Naive thymus-derived CD8-positive, alpha-beta T cell (primary cell): ENCODE measurements around the gene BICRA. TPM values are rescaled to one million over a fixed set of nuclear protein-coding genes. Genes with fewer than 3 reads are reported as not detected.
A peak's percentile ranks its signal among the peaks of the same experiment; 100 is the strongest.
"Not testable (repeated sequence)": the region's sequence is repeated elsewhere in the genome, so short reads cannot be mapped to it uniquely, and the experiment has no call there.

Source experiments
- ATAC-seq, 2 donors: fragments of 150-1000 bp; cut with Tn5 transposase in 1 of 2; sonication (Bioruptor Pico), chemical (Tn5 transposase) in 1 of 2; 1 replicate in 1 of 2; 2 replicates in 1 of 2; pipeline ENCODE4 v1.10.0; 2021; ENCODE audit warnings: mild to moderate bottlenecking in 2 of 2, moderate library complexity in 2 of 2
- POLR2A ChIA-PET: fragments of 350-600 bp; sonication (Branson Sonifier 250); formaldehyde crosslinking; loops from one replicate; lab custom pipeline; 2021; ENCODE audit warnings: antibody characterized with exemption; lab: Charles Lee
- DNase-seq, 10 donors: peaks; one replicate each; pipeline versions ENCODE4 v3.0.0 to v3.0.0-alpha.2; 2020 to 2022
- H3K27ac Mint-ChIP-seq, 10 donors: one replicate each; pipeline ENCODE4 v1.8.0; 2020 to 2022; ENCODE audit warnings: mild to moderate bottlenecking in 10 of 10, mixed read lengths in 10 of 10, moderate library complexity in 4 of 10, inconsistent platforms in 1 of 10
- H3K27me3 Mint-ChIP-seq, 5 donors: one replicate each; pipeline ENCODE4 v1.8.0; 2021 to 2022; ENCODE audit warnings: mixed read lengths in 5 of 5
- H3K36me3 Mint-ChIP-seq, 3 donors: one replicate each; pipeline ENCODE4 v1.8.0; 2020 to 2022; ENCODE audit warnings: mixed read lengths in 3 of 3, mild to moderate bottlenecking in 2 of 3, inconsistent platforms in 1 of 3
- H3K4me1 Mint-ChIP-seq, 4 donors: one replicate each; pipeline ENCODE4 v1.8.0; 2021 to 2022; ENCODE audit warnings: mixed read lengths in 4 of 4
- H3K4me3 Mint-ChIP-seq, 10 donors: one replicate each; pipeline ENCODE4 v1.8.0; 2020 to 2022; ENCODE audit warnings: mild to moderate bottlenecking in 10 of 10, mixed read lengths in 10 of 10, moderate library complexity in 6 of 10, inconsistent platforms in 1 of 10
- H3K9me3 Mint-ChIP-seq, 9 donors: one replicate each; pipeline ENCODE4 v1.8.0; 2020 to 2022; ENCODE audit warnings: mixed read lengths in 9 of 9, mild to moderate bottlenecking in 3 of 9, inconsistent platforms in 1 of 9, moderate library complexity in 1 of 9
- polyA plus RNA-seq, 3 donors: library from polyadenylated mRNA; unstranded; fragments of 300-500 nt; fragmentation: Illumina TruSeq; gene quantifications; one replicate each; pipeline ENCODE4 v1.2.3, GENCODE V29; 2021
- total RNA-seq, 8 experiments: library from RNA in 2 of 8; stranded (reverse) in 2 of 8; gene quantifications; one replicate each; pipeline ENCODE4 v1.2.3 and lab custom pipeline; 2021 to 2026

The BICRA gene
- total and polyA plus RNA-seq, 5 experiments from 2014 or later: 0.23 to 35.5 (median 1.4) TPM

GRCh38 chr19:47583161-47583560 is 25.8 kb upstream of the BICRA start:
- H3K36me3 Mint-ChIP-seq, H3K27me3 Mint-ChIP-seq, H3K9me3 Mint-ChIP-seq, ATAC-seq, DNase-seq: not testable (repeated sequence)
- H3K4me3 Mint-ChIP-seq: peak overlapping the region in 4 of 10 donors; percentile 21 to 39 (median 32)
- H3K4me1 Mint-ChIP-seq: peaks cover 16 to 43% (median 27%) of the 10 kb centered on the region in 4 donors
- POLR2A ChIA-PET: interaction anchor here (0.7 to 1.9 kb wide), 4 partner anchors 8 to 65 kb away, joined by 3 to 5 read pairs (median 4); no protein-coding TSS in a partner anchor
- H3K27ac Mint-ChIP-seq: peak overlapping the region in 4 of 10 donors; percentile 31 to 87 (median 66)

DNA sequence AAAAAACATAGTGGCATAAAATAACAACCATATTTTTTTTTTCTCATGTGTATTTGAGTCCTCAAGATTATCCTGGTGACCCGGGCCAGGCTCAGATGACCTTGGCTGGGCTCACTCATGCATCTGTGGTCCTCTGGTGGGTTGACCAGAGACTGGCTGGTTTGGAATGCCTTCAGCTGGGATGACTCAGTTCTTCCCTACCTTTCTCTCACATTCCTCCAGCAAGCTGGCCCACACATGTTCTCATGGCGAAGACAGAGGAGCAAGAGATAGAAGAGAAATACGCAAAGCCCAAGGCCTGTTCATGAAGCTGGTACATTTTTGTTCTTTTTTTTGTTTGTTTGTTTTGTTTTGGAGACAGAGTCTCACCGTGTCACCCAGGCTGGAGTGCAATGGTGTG is 21.6 kb upstream of the BICRA start:
- Mint-ChIP-seq H3K27me3 (peaks cover 0 to 15% (median 0%) of the 10 kb centered on the region in 5 donors), H3K27ac (peak overlapping the region in 2 of 10 donors; percentile 15 to 58), H3K36me3 (peaks cover 0 to 6% (median 0%) of the 10 kb centered on the region in 3 donors), H3K4me1 (peaks cover 6 to 12% (median 10%) of the 10 kb centered on the region in 4 donors), H3K4me3 (no peak overlapping the region), H3K9me3 (peaks cover 0 to 9% (median 6%) of the 10 kb centered on the region in 9 donors)
- POLR2A ChIA-PET: interaction anchor here (0.6 to 2.3 kb wide), 3 partner anchors 9 to 13 kb away, joined by 5 to 11 read pairs (median 5); no protein-coding TSS in a partner anchor
- DNase-seq (no peak), ATAC-seq (no peak)

DNA sequence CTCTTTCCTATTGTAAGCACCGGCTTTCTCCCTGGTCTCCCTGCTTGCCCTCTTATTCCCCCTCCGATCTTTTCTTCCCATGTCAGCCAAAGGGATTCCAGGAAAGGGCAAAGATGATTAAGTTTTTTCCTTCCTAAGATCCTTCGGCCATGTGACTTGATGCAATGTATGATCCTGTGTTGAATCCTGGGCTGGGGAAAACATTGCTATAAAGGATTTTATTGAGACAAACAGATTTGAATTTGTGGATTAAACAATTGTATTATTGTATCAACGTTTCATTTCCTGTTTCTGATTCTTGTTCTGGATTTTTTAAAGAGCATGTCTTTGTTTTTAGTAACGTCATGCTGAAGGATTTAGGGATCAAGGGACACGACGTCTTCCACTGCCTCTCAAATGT is 19.1 kb upstream of the BICRA start:
- ATAC-seq (no peak), DNase-seq (no peak)
- Mint-ChIP-seq H3K9me3 (peaks cover 0 to 9% (median 6%) of the 10 kb centered on the region in 9 donors), H3K4me3 (no peak overlapping the region), H3K27me3 (peaks cover 0 to 12% (median 0%) of the 10 kb centered on the region in 5 donors), H3K36me3 (peaks cover 0 to 6% (median 0%) of the 10 kb centered on the region in 3 donors), H3K27ac (peak overlapping the region in 1 of 10 donors; percentile 5), H3K4me1 (peaks cover 0 to 5% (median 0%) of the 10 kb centered on the region in 4 donors)
- POLR2A ChIA-PET: interaction anchor here (0.7 kb wide), 1 partner anchor 1758 kb away, joined by 3 read pairs; no protein-coding TSS in a partner anchor

GRCh38 chr19:47593860-47594259 is 15.1 kb upstream of the BICRA start:
- ATAC-seq (no peak), DNase-seq (no peak)
- Mint-ChIP-seq H3K27ac (peak overlapping the region in 2 of 10 donors; percentile 3 to 43), H3K9me3 (no peaks in the 10 kb centered on the region), H3K4me3 (no peak overlapping the region), H3K36me3 (no peaks in the 10 kb centered on the region), H3K4me1 (peaks cover 3 to 9% (median 8%) of the 10 kb centered on the region in 4 donors), H3K27me3 (peaks cover 0 to 7% (median 0%) of the 10 kb centered on the region in 5 donors)
- POLR2A ChIA-PET: no interaction called here

DNA sequence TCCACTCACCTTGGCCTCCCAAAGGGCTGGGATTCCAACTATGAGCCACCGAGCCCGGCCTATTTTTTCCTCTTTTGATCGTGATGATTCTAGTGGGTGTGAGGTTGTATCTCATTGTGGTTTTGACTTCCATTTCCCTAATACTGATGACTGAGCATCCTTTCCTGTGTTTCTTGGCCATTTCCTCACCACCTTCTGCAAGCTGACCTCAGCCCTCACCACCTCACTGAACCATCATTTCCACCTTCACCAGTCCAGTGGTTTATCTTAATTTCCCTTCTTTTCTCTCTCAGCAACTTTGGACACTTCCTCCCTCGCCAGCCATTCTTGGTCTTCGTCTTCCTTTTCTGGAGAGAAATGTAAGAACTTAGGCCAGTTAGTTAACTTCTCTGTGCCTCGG is 13.0 kb upstream of the BICRA start:
- peak overlapping the region in 4 of 10 donors; percentile 6 to 58 (median 36) for H3K27ac Mint-ChIP-seq
- peak overlapping the region in 1 of 10 donors; percentile 65 for H3K4me3 Mint-ChIP-seq

GRCh38 chr19:47598407-47599349 is 10.3 kb upstream of the BICRA start:
- H3K9me3 Mint-ChIP-seq: no peaks in the 10 kb centered on the region
- POLR2A ChIA-PET: interaction anchor here (0.6 to 4.9 kb wide), 7 partner anchors 11 to 83 kb away, joined by 3 to 78 read pairs (median 8); partner anchors contain the start of genes BICRA and NAPA
- H3K4me3 Mint-ChIP-seq: peak overlapping the region in 8 of 10 donors; percentile 13 to 89 (median 82)
- H3K36me3 Mint-ChIP-seq: no peaks in the 10 kb centered on the region
- H3K27me3 Mint-ChIP-seq: no peaks in the 10 kb centered on the region
- DNase-seq (no peak), ATAC-seq (no peak)
- H3K4me1 Mint-ChIP-seq: peaks cover 8 to 27% (median 20%) of the 10 kb centered on the region in 4 donors
- peak overlapping the region in 5 of 10 donors; percentile 10 to 61 (median 41) for H3K27ac Mint-ChIP-seq

More for the DNA sequence above, 13.0 kb upstream of the BICRA start:
- Mint-ChIP-seq H3K36me3 (no peaks in the 10 kb centered on the region), H3K4me1 (peaks cover 8 to 23% (median 16%) of the 10 kb centered on the region in 4 donors), H3K9me3 (no peaks in the 10 kb centered on the region), H3K27me3 (peaks cover 0 to 2% (median 0%) of the 10 kb centered on the region in 5 donors)
- DNase-seq: no peak
- POLR2A ChIA-PET: interaction anchor here (0.6 kb wide), 1 partner anchor 396 kb away, joined by 5 read pairs; no protein-coding TSS in a partner anchor
- no peak for ATAC-seq

DNA sequence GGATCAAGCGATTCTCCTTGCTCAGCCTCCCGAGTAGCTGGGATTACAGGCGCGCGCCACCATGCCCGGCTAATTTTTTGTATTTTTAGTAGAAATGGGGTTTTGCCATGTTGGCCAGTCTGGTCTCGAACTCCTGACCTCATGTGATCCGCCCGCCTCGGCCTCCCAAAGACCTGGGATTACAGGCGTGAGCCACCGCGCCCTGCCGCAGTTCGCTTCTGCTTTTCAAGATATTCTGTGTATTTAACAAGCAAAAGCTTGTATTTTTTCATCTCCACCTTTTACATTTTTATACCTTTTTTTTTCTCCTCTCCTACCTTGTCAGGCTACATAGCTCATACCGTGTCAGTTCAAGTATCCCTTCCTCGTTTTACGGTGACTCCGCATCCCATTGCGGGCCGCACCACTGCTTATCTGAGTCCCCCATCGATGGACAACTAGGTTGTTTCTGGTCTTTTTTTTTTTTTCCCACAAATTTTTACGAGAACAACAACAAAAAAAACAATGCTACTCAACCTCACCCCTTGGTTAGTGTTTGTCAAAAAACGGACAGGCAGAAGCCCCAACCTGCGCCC is 9.2 kb upstream of the BICRA start:
- not testable (repeated sequence) for H3K36me3 Mint-ChIP-seq, H3K27me3 Mint-ChIP-seq, H3K9me3 Mint-ChIP-seq, DNase-seq, ATAC-seq
- POLR2A ChIA-PET: interaction anchor here (0.8 to 4.9 kb wide), 12 partner anchors 8 to 115 kb away, joined by 4 to 78 read pairs (median 6); partner anchors contain the start of genes BICRA, KPTN and NAPA
- Mint-ChIP-seq H3K4me3 (peak overlapping the region; percentile 60 to 90 (median 86)), H3K27ac (peak overlapping the region; percentile 49 to 93 (median 88)), H3K4me1 (peaks cover 8 to 27% (median 23%) of the 10 kb centered on the region in 4 donors)

GRCh38 chr19:47600246-47601179 is 8.4 kb upstream of the BICRA start:
- Mint-ChIP-seq H3K27ac (peak overlapping the region; percentile 53 to 94 (median 90)), H3K9me3 (no peaks in the 10 kb centered on the region), H3K4me1 (peaks cover 8 to 27% (median 23%) of the 10 kb centered on the region in 4 donors), H3K36me3 (no peaks in the 10 kb centered on the region), H3K27me3 (no peaks in the 10 kb centered on the region), H3K4me3 (peak overlapping the region; percentile 78 to 90 (median 86))
- POLR2A ChIA-PET: interaction anchor here (0.8 to 4.9 kb wide), 14 partner anchors 9 to 116 kb away, joined by 3 to 78 read pairs (median 6); partner anchors contain the start of genes BICRA, KPTN and NAPA
- peak; percentile 97 for ATAC-seq
- peak; percentile 90 to 100 (median 98) for DNase-seq

GRCh38 chr19:47601180-47601904 is 7.6 kb upstream of the BICRA start:
- Mint-ChIP-seq H3K27me3 (no peaks in the 10 kb centered on the region), H3K36me3 (no peaks in the 10 kb centered on the region), H3K27ac (peak overlapping the region; percentile 53 to 94 (median 88)), H3K9me3 (no peaks in the 10 kb centered on the region), H3K4me3 (peak overlapping the region; percentile 78 to 90 (median 86)), H3K4me1 (peaks cover 5 to 27% (median 19%) of the 10 kb centered on the region in 4 donors)
- POLR2A ChIA-PET: interaction anchor here (1.0 to 4.9 kb wide), 11 partner anchors 8 to 117 kb away, joined by 3 to 78 read pairs (median 6); partner anchors contain the start of genes BICRA, KPTN and NAPA
- DNase-seq: no peak
- ATAC-seq: no peak

DNA sequence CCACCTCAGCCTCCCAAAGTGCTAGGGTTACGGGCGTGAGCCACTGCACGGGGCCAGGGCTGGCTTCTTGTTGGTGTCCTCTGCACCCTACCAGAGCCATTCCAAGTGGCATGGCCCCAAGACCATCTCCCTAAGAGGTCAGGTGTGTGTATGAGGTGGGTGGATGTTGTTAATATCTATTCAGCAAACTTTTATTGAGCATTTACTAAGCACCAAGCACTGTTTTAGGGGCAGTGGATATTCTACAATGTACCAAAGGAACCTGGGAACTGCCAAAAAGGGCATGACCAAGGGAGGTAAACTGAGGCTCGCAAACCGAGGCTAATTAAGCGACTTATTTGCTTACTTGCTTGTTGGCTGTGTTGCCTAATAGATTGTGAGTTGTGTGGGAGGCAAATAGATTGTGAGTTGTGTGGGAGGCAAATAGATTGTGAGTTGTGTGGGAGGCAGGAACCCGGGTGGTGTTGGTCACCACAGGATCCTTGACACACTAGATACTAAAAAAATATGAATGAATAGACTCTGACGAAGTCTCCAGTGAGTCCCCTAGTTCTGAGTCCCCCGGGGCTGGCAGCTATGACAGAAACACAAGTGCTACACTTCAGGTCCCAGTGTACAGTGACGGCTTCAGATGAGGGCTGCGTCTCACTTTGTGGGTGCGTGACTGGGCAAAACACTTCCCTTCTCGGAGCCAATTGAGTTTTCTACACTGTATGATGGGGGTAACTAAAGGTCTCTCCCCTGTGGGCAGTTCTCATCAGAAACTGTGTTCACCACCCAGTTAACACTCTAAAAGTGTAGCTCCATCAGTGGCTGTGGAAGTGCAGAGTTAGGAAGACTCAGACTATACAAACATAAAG is 5.0 kb upstream of the BICRA start:
- H3K4me3 Mint-ChIP-seq: peak overlapping the region in 1 of 10 donors; percentile 51
- no peaks in the 10 kb centered on the region for H3K27me3 Mint-ChIP-seq
- ATAC-seq (no peak), DNase-seq (no peak)
- POLR2A ChIA-PET: interaction anchor here (0.6 kb wide), 1 partner anchor 1894 kb away, joined by 3 read pairs; no protein-coding TSS in a partner anchor
- H3K27ac Mint-ChIP-seq: peak overlapping the region in 2 of 10 donors; percentile 29 to 64
- H3K4me1 Mint-ChIP-seq: peaks cover 5 to 34% (median 25%) of the 10 kb centered on the region in 4 donors
- H3K36me3 Mint-ChIP-seq: no peaks in the 10 kb centered on the region
- no peaks in the 10 kb centered on the region for H3K9me3 Mint-ChIP-seq
